GM12872 (cell line): ENCODE results near the gene C6orf15.

Experiments used
- CTCF ChIP-seq: IDR thresholded peaks from 3 replicates; pipeline ENCODE4 v1.5.1; 2011; ENCODE audit warnings: low read depth, mild to moderate bottlenecking, low read length, moderate library complexity; ENCODE audit not compliant: insufficient read depth

Gene C6orf15

GRCh38 chr6:31128093-31128676 is 15.8 kb upstream of the C6orf15 start:
- TF ChIP-seq CTCF = peak; percentile 96

GRCh38 chr6:31126396-31127175 is 14.2 kb upstream of the C6orf15 start:
- no peak for TF ChIP-seq CTCF

GRCh38 chr6:31125586-31126363 is 13.4 kb upstream of the C6orf15 start:
- TF ChIP-seq CTCF = no peak

- no peak for TF ChIP-seq CTCF
These were observed 12.8 kb upstream of the C6orf15 start for GRCh38 chr6:31125162-31125561.

DNA sequence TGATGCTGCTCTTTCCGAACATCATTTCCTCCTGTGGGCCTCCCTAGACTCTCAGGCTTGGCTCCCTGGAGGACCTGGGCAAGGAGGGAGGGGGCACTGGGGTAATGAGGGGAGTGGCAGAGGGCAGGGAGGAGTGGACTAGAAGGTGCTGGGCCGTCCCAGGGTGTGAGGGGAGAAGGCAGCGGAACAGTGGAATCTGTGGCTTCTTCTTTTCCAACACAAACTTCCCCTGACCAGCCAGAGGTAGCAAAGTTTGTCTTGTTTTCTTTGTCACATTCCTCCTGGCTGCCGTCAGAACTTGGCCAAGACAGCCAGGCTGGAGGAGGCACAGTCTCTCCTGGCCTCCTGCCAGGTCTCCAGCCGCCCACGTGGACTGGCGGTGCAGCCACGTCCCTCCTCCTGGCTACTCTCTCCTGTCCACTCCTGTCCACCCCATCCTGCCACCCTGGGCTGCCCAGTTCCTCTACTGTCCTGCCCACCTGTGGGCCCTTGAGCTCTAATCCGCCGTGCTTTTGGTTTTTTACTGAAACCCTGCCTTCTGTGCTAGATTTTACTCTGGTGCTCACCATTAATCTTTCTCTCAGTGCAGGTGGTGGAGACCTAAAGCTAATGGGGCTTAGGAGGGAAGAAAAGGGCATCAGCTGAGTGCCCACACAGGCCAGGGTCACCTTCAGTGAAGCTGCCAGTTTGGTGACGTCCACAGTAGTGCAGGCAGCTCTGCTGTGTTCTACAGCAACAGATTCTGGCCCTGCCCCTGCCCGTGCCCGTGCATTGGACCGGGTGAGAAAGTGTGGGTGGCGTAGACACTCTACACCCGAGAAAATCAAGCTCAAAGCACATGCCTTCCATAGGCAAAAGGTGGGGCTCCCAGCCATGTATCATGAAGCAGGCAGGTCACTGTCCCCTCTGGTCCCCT is 10.7 kb upstream of the C6orf15 start:
- no peak for TF ChIP-seq CTCF

DNA sequence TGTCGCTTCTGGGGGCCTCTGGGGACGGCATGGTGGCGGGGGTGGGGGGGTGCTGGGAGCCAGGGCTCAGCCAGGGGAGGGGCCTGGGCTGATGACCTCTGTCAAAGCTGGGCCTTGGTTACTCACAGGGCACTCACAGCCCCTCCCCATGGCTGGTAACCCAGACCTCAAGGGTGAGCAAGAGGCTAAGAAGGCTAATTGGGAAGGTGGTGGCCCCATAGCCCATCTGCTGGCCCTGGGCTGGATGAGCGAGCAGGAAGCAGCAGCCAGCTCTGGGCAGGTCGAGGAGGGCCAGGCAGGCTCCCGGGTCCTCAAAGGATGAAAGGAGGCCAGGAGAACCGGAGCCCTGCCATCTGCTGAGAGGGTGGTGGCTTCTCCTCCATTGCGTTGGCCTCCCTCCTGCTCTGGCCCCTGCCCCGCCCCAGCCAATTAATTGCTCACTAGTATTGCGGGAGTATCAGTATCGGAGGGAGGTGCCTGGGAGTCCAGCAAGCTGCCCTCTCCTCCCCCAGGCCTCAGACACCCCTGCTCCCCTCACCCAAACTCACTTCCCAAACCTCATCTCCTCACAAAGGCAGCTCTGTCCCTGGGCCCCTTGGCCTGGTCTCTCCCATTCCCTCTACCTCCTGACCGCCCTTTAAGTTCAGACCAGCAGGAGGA is 8.9 kb upstream of the C6orf15 start:
- TF ChIP-seq CTCF = no peak
